ENCODE measurements around the gene EPN3. TPM values are rescaled to one million over a fixed set of nuclear protein-coding genes. Genes with fewer than 3 reads are reported as not detected.
A peak's percentile ranks its signal among the peaks of the same experiment; 100 is the strongest.

EPN3 gene
- total RNA-seq, 1 experiment from 2014 or later, result 17.8 TPM

GRCh38 chr17:50501054-50501453, 31.5 kb upstream of the EPN3 start:
- Histone ChIP-seq H3K9me2 (ENCODE audit: insufficient read depth) (no peaks in the 10 kb centered on the region), H3K9ac (ENCODE audit: low read length) (no peak overlapping the region), H3K4me1 (ENCODE audit: control insufficient read depth in 1 of 2, insufficient read depth in 2 of 2, low read length in 2 of 2) (peaks cover 11 to 19% of the 10 kb centered on the region in 2 experiments), H3K27me3 (ENCODE audit: insufficient read depth, low read length) (no peaks in the 10 kb centered on the region), H2AFZ (ENCODE audit: low read depth, low read length, poor library complexity, severe bottlenecking) (no peak overlapping the region), H3K36me3 (ENCODE audit: control insufficient read depth in 1 of 2, insufficient read depth in 2 of 2, low read length in 2 of 2) (no peaks in the 10 kb centered on the region), H3K4me2 (ENCODE audit: low read length) (no peak overlapping the region), H3K4me3 (replicated peaks in 1 of 2; ENCODE audit: low read depth in 1 of 2, low read length in 2 of 2) (no peak overlapping the region), H3K79me2 (ENCODE audit: insufficient read depth, low read length) (no peaks in the 10 kb centered on the region), H3K9me3 (ENCODE audit: control insufficient read depth in 1 of 2, insufficient read depth in 1 of 2, low read depth in 1 of 2, low read length in 2 of 2) (no peaks in the 10 kb centered on the region), H4K20me1 (ENCODE audit: insufficient read depth) (no peaks in the 10 kb centered on the region), H3K27ac (ENCODE audit: low read depth, low read length) (no peak overlapping the region)
- CTCF ChIA-PET, result interaction anchor here (0.7 to 2.7 kb wide), 21 partner anchors 8 to 301 kb away, joined by 3 to 12 read pairs (median 4); partner anchors contain the start of genes EPN3 and SPATA20
- intact Hi-C loops (cut with micrococcal nuclease), result no loop called here
- RAD21 ChIA-PET (ENCODE audit: low non-redundant PET in 1 of 2, low total read pairs in 2 of 2, uncharacterized antibody in 2 of 2, unreplicated experiment in 2 of 2), result interaction anchor here in 1 of 2 experiments (1.5 kb wide), 1 partner anchor 301 kb away, joined by 3 read pairs; no protein-coding TSS in a partner anchor
- no peak for TF ChIP-seq YY1 (IDR thresholded peaks at IDR 0.05; ENCODE audit: extremely low read depth, insufficient replicate concordance, low read depth, low read length)
- no peak for TF ChIP-seq ZFX (IDR thresholded peaks at IDR 0.05)
- no peak for TF ChIP-seq CBX3 (IDR thresholded peaks at IDR 0.05; ENCODE audit: low read depth)
- no peak for TF ChIP-seq CEBPB (IDR thresholded peaks at IDR 0.05; ENCODE audit: low read depth)
- TF ChIP-seq, protein P1, sequence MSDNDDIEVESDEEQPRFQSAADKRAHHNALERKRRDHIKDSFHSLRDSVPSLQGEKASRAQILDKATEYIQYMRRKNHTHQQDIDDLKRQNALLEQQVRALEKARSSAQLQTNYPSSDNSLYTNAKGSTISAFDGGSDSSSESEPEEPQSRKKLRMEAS (IDR thresholded peaks at IDR 0.05), result no peak
- TF ChIP-seq, protein P2, sequence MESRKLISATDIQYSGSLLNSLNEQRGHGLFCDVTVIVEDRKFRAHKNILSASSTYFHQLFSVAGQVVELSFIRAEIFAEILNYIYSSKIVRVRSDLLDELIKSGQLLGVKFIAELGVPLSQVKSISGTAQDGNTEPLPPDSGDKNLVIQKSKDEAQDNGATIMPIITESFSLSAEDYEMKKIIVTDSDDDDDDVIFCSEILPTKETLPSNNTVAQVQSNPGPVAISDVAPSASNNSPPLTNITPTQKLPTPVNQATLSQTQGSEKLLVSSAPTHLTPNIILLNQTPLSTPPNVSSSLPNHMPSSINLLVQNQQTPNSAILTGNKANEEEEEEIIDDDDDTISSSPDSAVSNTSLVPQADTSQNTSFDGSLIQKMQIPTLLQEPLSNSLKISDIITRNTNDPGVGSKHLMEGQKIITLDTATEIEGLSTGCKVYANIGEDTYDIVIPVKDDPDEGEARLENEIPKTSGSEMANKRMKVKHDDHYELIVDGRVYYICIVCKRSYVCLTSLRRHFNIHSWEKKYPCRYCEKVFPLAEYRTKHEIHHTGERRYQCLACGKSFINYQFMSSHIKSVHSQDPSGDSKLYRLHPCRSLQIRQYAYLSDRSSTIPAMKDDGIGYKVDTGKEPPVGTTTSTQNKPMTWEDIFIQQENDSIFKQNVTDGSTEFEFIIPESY (IDR thresholded peaks at IDR 0.05; ENCODE audit: extremely low read depth, insufficient replicate concordance, low read length), result no peak
- peak; percentile 54 to 73 (median 72); a peak in 5 of 6 replicates for TF ChIP-seq CTCF (IDR thresholded peaks at IDR 0.05 in 2 of 3, conservative IDR thresholded peaks at IDR 0.05 in 1 of 3; ENCODE audit: borderline replicate concordance in 1 of 3, insufficient read depth in 1 of 3, low read depth in 2 of 3, low read length in 2 of 3)
- no peak for TF ChIP-seq JUND (IDR thresholded peaks at IDR 0.05)
- TF ChIP-seq TCF7L2 (IDR thresholded peaks at IDR 0.05; ENCODE audit: borderline replicate concordance, extremely low read depth, insufficient read depth, insufficient read length), result no peak
- TF ChIP-seq, protein P3, sequence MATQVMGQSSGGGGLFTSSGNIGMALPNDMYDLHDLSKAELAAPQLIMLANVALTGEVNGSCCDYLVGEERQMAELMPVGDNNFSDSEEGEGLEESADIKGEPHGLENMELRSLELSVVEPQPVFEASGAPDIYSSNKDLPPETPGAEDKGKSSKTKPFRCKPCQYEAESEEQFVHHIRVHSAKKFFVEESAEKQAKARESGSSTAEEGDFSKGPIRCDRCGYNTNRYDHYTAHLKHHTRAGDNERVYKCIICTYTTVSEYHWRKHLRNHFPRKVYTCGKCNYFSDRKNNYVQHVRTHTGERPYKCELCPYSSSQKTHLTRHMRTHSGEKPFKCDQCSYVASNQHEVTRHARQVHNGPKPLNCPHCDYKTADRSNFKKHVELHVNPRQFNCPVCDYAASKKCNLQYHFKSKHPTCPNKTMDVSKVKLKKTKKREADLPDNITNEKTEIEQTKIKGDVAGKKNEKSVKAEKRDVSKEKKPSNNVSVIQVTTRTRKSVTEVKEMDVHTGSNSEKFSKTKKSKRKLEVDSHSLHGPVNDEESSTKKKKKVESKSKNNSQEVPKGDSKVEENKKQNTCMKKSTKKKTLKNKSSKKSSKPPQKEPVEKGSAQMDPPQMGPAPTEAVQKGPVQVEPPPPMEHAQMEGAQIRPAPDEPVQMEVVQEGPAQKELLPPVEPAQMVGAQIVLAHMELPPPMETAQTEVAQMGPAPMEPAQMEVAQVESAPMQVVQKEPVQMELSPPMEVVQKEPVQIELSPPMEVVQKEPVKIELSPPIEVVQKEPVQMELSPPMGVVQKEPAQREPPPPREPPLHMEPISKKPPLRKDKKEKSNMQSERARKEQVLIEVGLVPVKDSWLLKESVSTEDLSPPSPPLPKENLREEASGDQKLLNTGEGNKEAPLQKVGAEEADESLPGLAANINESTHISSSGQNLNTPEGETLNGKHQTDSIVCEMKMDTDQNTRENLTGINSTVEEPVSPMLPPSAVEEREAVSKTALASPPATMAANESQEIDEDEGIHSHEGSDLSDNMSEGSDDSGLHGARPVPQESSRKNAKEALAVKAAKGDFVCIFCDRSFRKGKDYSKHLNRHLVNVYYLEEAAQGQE (IDR thresholded peaks at IDR 0.05; ENCODE audit: low read depth), result no peak
- TF ChIP-seq ZNF274 (IDR thresholded peaks at IDR 0.05; ENCODE audit: low read depth, low read length), result no peak
- TF ChIP-seq ELF1 (IDR thresholded peaks at IDR 0.05; ENCODE audit: borderline replicate concordance, low read depth), result no peak
- no peak for TF ChIP-seq ATF3 (IDR thresholded peaks at IDR 0.05)
- no peak for TF ChIP-seq EZH2phosphoT487 (IDR thresholded peaks at IDR 0.05; ENCODE audit: borderline replicate concordance)
- 0 out of 2 replicates have a peak, but pooled peaks have one; percentile 11 for TF ChIP-seq SP1 (IDR thresholded peaks at IDR 0.05; ENCODE audit: low read depth)
- TF ChIP-seq RAD21 (IDR thresholded peaks at IDR 0.05; ENCODE audit: low read depth), result peak; percentile 68
- TF ChIP-seq SRF (IDR thresholded peaks at IDR 0.05; ENCODE audit: low read depth), result no peak
- TF ChIP-seq FOSL1 (IDR thresholded peaks at IDR 0.05; ENCODE audit: low read depth), result no peak
- TF ChIP-seq POLR2AphosphoS5 (IDR thresholded peaks at IDR 0.05; ENCODE audit: low read depth, low read length), result no peak
- no peak for TF ChIP-seq EZH2 (IDR thresholded peaks at IDR 0.05)
- no peak for TF ChIP-seq SIN3A (IDR thresholded peaks at IDR 0.05; ENCODE audit: low read depth)
- peak; percentile 31; the same call in 1 of the 2 replicates for ATAC-seq
- BruUV-seq (replicated peaks), result no TSS peak
- POLR2A ChIA-PET, result interaction anchor here (0.6 kb wide), 1 partner anchor 14 kb away, joined by 3 read pairs; no protein-coding TSS in a partner anchor
- DNase-seq (ENCODE audit: low read depth, low spot score), result peak; percentile 50
